GM12878 (cell line): ENCODE results near the gene SEMA3G.

ENCODE experiments used
- ATF3 ChIP-seq: IDR thresholded peaks from 2 replicates; pipeline ENCODE4 v1.6.1; 2011; ENCODE audit warnings: low read depth, mild to moderate bottlenecking, low read length, moderate library complexity, borderline replicate concordance; ENCODE audit errors: extremely low read depth
- CTCF ChIP-seq, 3 experiments: IDR thresholded peaks in 2 of 3; conservative IDR thresholded peaks in 1 of 3; 2 replicates each; pipeline ENCODE4 v1.5.1; 2011; ENCODE audit warnings: low read depth in 3 of 3, low read length in 3 of 3, mild to moderate bottlenecking in 3 of 3, control low read depth in 2 of 3, moderate library complexity in 2 of 3, inconsistent platforms in 1 of 3, mixed read lengths in 1 of 3; ENCODE audit not compliant: control insufficient read depth in 2 of 3, insufficient read depth in 1 of 3; ENCODE audit errors: extremely low read depth in 1 of 3
- E2F8 ChIP-seq: fragments of 450-650 bp; IDR thresholded peaks from 2 replicates; pipeline ENCODE4 v1.6.1; 2018; ENCODE audit warnings: mild to moderate bottlenecking, low read depth, moderate library complexity; ENCODE audit not compliant: partially characterized antibody
- EP300 ChIP-seq, 2 experiments: fragments of 150-350 bp in 1 of 2; IDR thresholded peaks; 2 replicates each; pipeline ENCODE4 v1.6.1; 2011 to 2012; ENCODE audit warnings: low read depth in 2 of 2, low read length in 2 of 2, borderline replicate concordance in 1 of 2, improper control_type of control experiment in 1 of 2, inconsistent platforms in 1 of 2; ENCODE audit not compliant: control insufficient read depth in 1 of 2
- EZH2 ChIP-seq: IDR thresholded peaks from 2 replicates; pipeline ENCODE4 v1.6.1; 2012; ENCODE audit warnings: low read depth, mild to moderate bottlenecking, control low read depth, inconsistent platforms, low read length, borderline replicate concordance; ENCODE audit not compliant: control insufficient read depth
- JUND ChIP-seq: IDR thresholded peaks from 2 replicates; pipeline ENCODE4 v1.6.1; 2012; ENCODE audit warnings: low read depth, mild to moderate bottlenecking, low read length, improper control_type of control experiment, moderate library complexity
- MTA2 ChIP-seq: fragments of 450-650 bp; IDR thresholded peaks from 2 replicates; pipeline ENCODE4 v1.6.1; 2016; ENCODE audit warnings: low read depth, mild to moderate bottlenecking, moderate library complexity
- NR2C1 ChIP-seq: fragments of 450-650 bp; IDR thresholded peaks from 2 replicates; pipeline ENCODE4 v1.6.1; 2017; ENCODE audit warnings: antibody characterized with exemption, mild to moderate bottlenecking, moderate library complexity
- POLR2AphosphoS5 ChIP-seq: IDR thresholded peaks from 2 replicates; pipeline ENCODE4 v1.6.1; 2011; ENCODE audit warnings: mild to moderate bottlenecking, low read length, inconsistent platforms
- RAD21 ChIP-seq: IDR thresholded peaks from 2 replicates; pipeline ENCODE4 v1.6.1; 2011; ENCODE audit warnings: mild to moderate bottlenecking, low read depth, low read length, moderate library complexity; ENCODE audit not compliant: insufficient read depth
- SUPT20H ChIP-seq: IDR thresholded peaks from 2 replicates; pipeline ENCODE4 v1.6.1; 2011; ENCODE audit warnings: low read depth, mild to moderate bottlenecking, low read length, moderate library complexity, borderline replicate concordance; ENCODE audit not compliant: control insufficient read depth
- USF1 ChIP-seq: IDR thresholded peaks from 2 replicates; pipeline ENCODE4 v1.6.1; 2011; ENCODE audit warnings: borderline replicate concordance, low read depth, mild to moderate bottlenecking, moderate library complexity, mixed read lengths, low read length; ENCODE audit not compliant: insufficient read depth; ENCODE audit errors: extremely low read length
- YY1 ChIP-seq: IDR thresholded peaks from 2 replicates; pipeline ENCODE4 v1.6.1; 2011; ENCODE audit warnings: low read depth, mild to moderate bottlenecking, low read length

- no peak for TF ChIP-seq NR2C1
- no peak for TF ChIP-seq RAD21
- TF ChIP-seq USF1 = no peak
- TF ChIP-seq E2F8 = no peak
- no peak for TF ChIP-seq SUPT20H
- TF ChIP-seq EZH2 = no peak
- TF ChIP-seq JUND = no peak
- TF ChIP-seq CTCF (IDR thresholded peaks at IDR 0.05 in 2 of 3, conservative IDR thresholded peaks at IDR 0.05 in 1 of 3; ENCODE audit: control insufficient read depth in 2 of 3, extremely low read depth in 1 of 3, insufficient read depth in 1 of 3, low read depth in 3 of 3, low read length in 3 of 3) = no peak
- TF ChIP-seq ATF3 = no peak
- TF ChIP-seq POLR2AphosphoS5 = no peak
- no peak for TF ChIP-seq EP300 (IDR thresholded peaks at IDR 0.05; ENCODE audit: borderline replicate concordance in 1 of 2, control insufficient read depth in 1 of 2, low read depth in 2 of 2, low read length in 2 of 2)
- no peak for TF ChIP-seq MTA2
- TF ChIP-seq YY1 = no peak
Observed at GRCh38 chr3:52490939-52491526, 46.1 kb upstream of the SEMA3G start.
